GM21576 (cell line): ENCODE measurements around the gene CSNK2A2.

Experiments
- ATAC-seq: cut with Tn5 transposase; IDR thresholded peaks from one replicate; pipeline ENCODE4 v1.9.1; 2021; ENCODE audit warnings: mild to moderate bottlenecking, moderate library complexity; ENCODE audit not compliant: unreplicated experiment

CSNK2A2 gene

DNA sequence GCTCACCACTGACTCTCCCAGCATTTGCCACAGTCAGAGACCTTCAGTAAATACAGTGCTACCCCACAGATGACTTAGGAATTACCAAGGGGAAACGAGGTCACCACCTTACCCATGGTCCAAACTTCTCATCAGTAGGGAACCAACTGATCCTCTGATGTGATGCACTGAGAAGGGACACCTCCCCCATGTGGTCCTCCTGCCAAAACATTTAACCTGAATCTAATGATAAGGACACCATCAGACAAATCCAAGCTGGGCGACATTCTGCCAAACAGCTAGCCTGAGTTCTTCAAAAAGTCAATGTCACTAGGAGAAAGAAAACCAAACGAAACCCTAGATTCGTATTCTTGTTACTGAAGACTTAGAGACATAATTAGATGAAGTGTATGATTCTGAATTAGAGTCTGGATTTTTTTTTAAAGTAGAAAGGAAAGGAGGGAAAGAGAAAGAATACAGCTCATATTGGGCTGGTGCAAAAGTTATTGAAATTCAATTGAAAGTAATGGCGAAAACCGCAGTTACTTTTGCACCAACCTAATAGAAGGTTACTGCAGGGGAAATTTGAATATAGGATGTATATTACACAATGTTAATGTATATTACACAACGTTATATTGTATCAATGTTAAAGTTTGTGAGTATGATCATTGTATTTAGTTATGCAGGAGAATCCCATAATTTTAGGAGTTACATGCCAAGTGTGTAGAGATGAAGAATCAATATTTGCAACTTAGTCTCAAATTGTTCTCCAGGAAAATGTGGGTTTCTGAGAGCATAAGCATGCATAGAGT, 2.3 kb upstream of the CSNK2A2 start:
- no peak for ATAC-seq

DNA sequence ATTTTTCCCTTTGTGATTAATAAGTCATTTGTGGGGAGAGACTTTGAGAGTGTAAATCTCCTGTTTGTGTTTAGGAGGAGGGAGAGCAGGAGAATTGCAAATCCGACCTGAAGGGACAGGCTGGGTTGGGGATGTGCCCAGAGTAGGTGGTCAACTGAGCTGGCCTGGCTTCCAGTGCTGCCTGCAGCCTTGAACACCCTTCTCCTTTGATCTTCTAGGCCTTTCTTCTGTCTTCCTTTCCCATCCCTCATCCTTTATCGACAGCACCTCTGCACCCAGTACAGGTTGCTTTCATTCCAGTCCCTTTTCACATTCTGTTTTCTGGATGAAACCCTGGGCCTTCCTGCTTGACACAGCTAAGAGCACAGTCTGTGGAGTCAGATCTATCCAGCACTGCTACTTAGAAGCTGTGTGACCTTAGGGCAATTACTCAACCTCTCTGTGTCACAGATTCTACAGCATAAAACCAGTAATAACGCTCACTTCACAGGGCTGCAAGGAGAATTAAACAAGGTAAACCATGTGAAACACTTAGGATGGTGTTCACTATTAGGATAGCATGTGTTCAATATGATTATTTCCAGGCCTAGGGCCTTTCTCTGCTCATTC, 1.0 kb upstream of the CSNK2A2 start:
- no peak for ATAC-seq

DNA sequence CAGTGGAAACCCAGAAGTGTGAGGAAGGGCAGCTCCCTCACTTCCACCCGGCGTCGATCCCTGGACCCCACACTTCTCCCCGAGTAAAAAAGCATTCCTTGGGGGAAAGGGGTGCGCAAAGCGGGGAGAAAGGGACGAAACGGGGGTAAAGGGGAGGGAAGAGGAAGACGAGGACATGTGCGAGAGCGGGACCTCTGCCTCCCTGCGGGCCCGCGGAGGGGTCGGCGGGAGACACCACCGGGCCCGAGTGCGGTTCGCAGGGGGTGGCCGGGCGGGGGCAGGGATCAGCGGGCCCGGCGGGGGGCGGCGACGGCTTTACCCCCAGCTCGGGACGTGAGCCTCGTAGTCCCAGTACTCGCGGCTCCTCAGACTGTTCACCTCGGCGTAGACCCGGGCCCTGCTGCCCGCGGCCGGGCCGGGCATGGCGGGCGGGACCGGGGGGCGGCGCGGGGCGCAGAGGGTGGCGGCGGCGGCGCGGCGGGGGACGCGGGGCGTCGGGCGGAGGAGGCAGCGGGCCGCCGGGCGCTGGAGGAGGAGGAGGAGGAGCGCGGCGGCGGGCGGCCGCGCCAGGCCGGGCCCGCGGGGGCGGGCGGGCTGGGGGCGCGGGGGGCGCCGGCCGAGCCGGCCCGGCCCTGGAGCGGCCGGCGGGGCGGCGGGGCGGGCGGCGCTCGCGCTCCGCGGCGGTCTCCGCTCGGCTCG, 443 bp downstream of the CSNK2A2 start:
- ATAC-seq = peak; percentile 17

DNA sequence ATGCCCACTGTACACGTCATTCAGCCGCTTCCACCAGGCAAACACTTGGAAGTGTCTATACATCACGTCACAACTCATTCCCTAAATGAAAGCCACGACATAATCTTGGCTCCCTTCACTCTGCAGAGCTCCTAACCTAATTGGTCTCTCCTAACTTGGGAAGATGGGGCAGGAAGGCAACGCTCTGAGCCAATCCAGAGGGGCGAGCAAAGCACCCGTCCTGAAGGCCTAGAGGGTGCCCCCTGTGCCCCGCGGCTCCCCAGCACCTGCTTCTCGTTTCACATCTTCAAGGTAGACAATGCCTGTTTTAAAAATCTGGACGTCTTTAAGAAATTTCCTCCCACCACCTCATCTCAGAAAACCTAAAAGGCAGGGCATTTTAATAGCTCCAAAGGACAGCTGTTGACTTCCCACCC, 1.0 kb downstream of the CSNK2A2 start:
- ATAC-seq = no peak

DNA sequence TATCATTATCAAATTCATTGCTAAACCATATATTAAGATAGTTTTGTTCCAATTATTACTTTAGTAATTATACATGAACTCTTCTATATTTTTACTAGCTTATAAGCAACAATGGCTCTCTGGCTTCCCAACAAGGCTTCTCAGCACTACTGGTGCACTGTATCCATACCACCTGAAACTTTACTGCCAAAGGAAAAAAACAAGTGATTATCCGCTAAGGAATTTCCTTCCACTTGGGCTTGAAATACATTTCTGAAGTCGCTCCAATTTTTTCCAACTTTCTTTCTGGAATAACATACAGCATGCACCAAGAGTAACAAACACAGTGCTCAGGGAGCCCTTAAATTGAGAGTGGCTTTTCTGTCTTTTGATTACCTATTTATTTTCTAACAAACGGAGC, 2.1 kb downstream of the CSNK2A2 start:
- ATAC-seq = no peak

DNA sequence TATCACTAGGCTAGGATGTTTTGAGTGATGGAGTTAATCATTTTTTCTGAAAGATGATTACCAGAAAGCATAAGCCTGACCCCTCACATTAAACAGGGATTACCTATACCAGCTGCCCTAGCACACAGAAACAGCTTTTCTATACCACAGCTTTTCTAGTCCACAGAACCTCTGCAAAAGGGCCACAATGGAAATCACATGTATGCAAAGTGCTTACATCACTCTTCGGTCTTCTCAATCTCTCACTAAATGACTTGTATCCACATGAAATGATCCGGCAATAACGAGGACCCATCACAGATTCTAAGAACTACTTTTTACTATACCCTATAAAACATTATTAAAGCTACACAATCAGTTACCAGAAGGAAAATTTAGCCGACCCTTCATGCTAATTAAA, 2.6 kb downstream of the CSNK2A2 start:
- ATAC-seq = no peak

DNA sequence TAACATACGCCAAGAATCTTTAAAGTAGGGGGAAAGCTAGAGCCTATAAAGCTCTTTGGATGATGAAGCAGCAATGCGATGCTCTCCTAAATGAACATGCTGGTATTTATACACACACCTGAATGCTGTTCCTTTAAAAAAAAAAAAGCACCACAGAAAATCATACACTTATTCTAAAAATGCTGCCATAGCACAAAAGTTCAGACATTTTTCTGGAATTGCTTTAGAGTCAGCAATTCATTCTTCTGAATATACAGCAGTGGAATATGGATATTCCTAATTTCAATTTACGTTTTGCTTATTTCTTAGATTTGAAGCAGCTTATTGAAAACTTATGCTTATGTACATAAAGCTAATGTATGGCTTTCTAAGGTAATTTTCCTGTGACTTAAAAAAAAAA, 3.1 kb downstream of the CSNK2A2 start:
- ATAC-seq = no peak

DNA sequence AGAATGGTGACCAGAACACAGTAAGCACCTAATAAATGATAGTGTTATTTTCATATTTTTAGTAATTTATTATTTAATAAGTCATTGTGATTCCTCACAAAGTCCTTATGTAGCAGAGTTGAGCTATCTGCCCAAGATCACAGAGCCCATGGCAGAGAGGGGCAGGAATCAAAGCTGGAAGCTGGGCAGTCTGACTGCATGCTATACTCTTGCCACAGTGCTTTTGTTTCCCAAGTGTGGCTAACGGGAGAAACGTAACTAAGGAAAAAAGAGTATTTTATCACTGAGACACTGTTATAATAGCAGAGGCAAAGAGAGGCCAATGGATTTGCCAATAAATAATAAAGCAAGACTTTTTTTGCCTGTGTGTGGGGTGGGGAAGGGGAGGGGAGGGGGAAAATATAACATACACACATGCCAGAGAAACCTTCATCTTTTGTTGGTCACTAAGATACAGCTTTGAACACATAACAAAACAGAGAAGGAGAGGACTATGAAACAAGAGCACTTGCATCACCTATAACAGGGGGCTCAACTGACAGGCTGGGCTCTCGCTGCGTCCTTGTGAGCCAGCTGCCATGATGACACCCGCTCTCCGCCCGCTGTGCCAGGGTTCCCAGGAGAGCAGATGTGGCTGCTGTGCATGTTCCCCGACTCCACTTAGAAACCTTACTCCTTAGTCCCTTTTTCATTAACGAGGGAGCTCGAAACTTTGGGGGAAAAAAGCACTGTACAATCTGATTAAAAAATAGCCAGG, 10.1 kb downstream of the CSNK2A2 start:
- ATAC-seq = no peak

DNA sequence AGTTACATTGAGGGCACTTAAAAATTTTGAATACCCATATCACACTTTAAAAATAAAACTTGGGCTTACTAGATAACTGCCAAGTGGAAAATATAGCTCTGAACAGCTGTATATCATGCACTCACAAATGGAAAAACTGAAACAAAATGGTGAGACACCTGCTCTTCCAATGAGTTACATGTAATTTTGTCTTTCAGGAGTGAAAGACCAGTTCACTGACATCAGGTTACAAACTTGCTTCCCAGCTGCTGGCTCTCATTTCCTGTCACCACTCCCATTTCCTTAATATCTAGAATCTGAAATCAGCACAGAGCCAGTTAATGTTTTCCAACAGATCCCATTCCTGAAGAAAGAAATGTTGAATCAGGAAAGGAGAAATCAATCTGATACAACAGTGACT, 10.8 kb downstream of the CSNK2A2 start:
- no peak for ATAC-seq

DNA sequence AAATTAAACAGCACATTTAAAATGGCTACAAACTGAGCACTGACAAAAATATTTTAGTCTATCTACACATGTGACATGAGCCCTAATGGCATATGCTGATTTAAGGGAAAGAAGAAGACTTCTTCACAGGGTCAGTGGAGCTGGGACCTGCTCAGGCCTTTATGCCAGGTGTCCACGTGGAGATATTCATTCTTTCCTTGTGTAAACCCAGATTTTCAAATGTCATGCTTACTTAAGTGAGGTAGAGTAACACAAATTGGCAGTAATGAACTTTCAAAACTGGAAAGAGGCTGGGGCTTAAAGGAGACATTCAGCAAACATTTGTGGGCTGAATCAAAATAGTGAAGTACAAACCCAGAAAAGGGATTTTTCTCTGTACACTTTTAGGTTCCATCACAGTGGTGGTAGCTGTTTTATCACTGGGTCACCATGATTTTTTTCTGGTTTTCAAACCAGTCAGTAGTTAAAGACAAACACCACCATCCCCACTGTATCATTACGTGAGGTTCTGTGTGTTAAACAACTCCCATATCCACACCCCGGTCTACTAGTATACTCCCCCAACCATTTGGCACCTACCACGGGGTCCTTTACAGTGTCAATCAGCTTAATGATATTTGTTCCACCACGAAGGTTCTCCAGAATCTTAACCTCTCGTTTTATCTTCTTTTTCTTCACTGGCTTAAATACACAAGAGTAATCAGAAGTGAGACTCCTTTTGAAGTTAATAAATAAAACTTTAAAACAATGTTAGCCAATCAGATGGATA, 11.5 kb downstream of the CSNK2A2 start:
- ATAC-seq = no peak

DNA sequence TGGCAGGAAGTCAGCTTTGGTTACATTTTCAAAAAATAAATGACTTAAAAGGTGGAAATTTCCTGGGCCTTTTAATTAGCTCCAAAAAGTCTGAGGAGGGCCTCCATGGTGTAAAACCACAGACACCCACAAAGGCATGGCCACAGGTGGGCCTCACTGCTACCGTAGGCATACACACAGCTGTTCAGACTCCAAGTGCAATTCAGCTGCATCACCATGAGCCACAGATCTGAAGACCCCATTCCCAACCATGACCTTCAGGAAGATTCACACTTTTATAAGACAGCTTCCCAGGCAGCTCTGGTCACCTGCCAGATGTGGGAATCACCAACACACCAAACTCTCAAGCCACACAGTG, 20.6 kb downstream of the CSNK2A2 start:
- no peak for ATAC-seq

DNA sequence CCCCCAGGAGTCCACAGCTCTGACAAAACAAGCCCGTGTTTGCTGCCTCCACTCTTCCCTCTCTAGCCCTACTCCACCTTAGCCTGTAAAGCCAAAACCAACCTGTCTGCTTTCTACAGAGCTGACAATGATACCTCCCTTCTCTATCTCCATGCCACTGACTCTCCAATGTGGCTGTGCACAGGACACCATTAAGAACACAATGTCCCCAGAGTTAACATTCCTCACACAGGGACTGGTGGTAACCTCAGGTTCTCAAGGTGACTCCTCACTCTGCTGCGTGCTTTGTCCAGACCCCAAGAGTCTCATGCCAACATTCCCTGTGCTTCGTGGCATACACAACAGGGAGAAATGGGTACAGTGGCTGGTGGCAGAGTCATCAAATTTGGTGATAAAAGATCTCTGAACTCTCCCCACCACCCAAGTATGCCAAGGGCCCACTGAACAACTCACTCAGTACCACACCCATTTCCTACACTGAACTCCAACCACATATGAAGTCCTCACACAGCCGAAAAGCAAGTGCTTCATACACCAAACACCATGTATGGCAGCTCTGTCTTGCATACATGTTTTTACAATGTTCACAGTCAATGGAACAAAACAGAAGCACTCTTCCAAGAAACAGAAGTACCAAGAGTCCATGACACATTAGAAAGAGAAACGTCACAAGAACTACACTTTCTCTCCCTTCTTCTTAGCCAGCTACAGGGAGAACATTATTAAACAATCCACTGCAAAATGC, 21.1 kb downstream of the CSNK2A2 start:
- ATAC-seq = no peak

DNA sequence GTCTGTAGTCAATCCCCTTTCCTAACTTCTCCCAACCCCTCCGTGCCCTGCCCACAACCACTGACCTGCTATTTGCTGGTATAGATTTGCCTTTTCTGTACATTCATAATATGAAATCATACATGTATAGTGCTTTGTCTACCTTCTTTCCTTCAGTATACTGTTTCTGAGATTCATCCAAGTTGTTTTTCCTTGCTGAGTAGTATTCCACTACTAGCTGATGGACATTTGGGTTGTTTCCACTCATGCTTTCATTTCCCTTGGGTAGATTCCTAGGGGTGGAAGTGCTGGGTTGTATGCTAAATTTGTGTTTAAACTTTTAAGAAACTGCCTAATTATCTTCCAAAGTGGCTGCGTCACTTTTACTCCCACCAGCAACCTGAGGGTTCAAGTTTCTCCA, 27.7 kb downstream of the CSNK2A2 start:
- no peak for ATAC-seq

DNA sequence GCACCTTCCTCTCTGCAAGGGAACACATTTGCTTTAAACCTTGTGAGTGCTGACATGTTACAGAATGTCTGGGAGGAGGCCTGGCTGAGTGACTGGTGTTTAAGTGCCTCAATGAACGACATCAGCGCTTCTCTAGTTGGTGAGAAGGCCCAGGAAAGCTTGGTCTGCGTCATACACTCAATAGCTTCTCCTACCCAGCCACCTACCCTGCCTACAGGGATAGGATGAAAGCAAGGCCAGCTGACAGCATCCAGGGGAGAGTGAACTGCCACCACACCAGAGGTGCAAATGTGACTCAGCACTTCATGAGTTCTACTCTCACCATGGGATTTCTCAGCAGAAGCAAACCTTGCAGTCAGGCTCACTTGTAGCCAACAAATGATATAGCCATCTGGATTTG, 37.1 kb downstream of the CSNK2A2 start:
- ATAC-seq = no peak

DNA sequence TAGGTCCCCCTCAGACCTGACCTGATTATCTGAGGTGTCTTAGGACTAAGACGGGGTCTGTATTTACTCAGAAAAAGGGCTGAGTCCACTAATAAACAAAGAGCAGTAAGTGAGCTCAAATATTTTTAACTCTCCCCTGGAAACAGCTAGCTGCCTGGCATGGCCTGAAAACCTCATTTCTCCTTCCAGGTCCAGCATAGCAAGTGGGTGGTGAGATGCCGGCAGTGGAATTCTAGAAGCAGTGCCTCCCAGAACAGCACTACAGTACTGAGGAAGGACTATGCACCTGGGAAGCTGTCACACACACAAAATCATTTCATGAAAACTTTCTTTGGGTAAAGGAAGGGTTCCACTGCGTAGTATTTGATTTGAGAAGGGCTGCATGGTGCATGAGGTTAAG, 39.2 kb downstream of the CSNK2A2 start:
- no peak for ATAC-seq

DNA sequence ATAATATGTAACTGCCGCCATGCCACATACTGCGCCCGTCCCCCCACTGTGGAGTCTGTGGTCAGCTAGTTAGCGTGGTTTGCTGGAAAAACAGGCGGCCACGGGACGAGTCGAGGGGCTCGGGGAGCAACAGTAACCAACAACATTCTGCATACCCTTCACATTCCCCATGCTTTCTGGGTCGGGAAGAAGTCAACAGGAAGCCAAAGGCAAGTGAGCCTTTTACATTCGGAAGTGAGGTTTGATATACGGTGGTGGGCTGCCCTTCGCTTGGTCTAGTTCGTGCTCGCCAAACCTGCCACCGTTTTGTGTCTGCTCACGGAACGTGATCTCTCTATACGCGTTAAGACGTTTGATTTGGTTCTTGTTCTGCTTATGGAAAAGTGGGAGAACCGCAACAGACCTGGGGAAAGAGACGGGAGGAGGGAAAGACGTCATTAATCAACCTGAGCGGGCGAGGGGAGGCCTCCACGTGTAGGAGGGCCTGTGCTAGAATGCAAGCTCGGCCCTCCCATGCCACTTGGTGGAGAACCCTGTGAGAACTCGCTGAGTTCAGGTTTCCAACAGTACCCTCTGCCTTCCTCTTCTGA, 39.9 kb downstream of the CSNK2A2 start:
- ATAC-seq = no peak

DNA sequence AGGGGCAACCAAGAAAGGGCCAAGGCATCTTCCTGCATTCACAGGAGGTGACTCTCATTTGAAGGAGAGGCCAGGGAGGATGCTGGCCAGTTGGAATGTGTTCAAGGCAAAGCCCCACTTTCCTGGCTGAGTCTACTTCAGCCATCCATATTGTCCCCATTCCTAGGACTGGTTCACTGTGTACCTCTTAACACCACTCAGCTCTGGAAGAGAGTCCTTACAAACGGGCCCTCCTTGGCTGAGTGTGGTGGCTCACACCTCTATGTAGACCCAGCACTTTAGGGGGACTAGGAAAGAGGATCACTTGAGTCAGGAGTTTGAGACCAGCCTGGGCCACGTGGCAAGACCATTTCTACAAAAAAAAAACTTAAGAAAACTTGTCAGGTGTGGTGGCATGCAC, 40.7 kb downstream of the CSNK2A2 start:
- no peak for ATAC-seq

DNA sequence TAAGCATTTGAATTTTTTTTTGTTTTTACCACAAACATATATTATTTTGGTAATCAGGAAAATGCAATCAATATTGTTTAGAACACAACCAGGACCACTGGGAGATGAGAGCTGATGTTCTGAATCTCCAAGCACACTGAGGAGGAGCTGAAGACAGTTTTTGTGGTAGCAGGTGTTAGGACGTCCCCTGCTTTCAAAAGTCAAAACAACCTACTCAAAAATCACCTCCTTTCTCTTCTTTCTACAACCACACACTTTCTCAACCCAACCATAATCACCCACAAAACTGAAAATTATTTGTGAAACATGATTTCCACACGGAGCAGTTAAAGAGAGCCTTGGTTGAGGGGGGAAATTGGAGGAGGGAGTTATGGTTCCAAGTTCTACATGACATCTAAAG, 42.1 kb downstream of the CSNK2A2 start:
- no peak for ATAC-seq

DNA sequence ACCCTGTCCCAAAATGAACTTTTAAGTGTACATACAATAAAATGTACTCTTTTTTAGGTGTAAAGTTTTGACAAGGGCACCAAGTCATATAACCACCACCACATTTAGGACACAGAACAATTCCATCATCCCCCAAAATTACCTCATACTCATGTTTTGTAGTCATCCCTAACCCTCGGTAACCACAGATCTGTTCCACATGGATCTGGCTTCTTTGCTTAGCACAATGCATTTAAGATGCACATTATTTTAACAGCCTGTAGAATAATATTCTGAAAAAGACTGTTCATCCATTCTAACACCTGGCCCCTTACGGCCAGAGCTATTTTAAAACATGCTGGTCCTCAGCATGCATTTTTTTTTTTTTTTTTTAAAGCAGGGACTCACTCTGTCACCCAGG, 43.6 kb downstream of the CSNK2A2 start:
- ATAC-seq = no peak
